ENCODE data around the gene ATP6V1A.

Gene ATP6V1A

GRCh38 chr3:113805249-113805648 lies 58.4 kb downstream of the ATP6V1A start:
- H3K4me3 ChIP-seq (ENCODE audit: low read depth, low read length) = no peak overlapping the region
- TF ChIP-seq CTCF (IDR thresholded peaks at IDR 0.05; ENCODE audit: control insufficient read depth, extremely low read depth, insufficient read depth) = no peak
- DNase-seq (ENCODE audit: low read depth) = no peak

DNA sequence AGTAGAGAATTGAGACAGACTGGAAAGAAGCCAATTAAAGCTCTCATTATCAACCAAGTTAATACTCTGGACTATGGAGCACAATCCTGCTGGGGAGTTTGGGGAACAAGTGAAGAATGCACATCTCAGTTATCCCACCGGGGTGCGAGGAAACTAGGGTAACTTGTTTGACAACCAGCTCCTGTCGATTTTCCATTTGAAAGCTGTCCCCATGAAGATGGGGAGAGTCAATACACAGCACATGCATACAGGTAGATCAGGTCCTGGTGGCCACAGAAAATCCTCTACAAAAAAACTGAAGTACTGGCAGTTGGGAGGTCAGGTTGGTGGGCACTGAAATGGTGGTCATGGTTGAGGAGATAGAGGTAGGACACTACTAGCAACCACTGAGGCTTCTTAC lies 66.0 kb downstream of the ATP6V1A start:
- no peak for TF ChIP-seq CTCF (IDR thresholded peaks at IDR 0.05; ENCODE audit: control insufficient read depth, extremely low read depth, insufficient read depth)
- DNase-seq (ENCODE audit: low read depth) = no peak
- no peak overlapping the region for H3K4me3 ChIP-seq (ENCODE audit: low read depth, low read length)

- no peak for TF ChIP-seq CTCF (IDR thresholded peaks at IDR 0.05; ENCODE audit: control insufficient read depth, extremely low read depth, insufficient read depth)
- no peak overlapping the region for H3K4me3 ChIP-seq (ENCODE audit: low read depth, low read length)
- no peak for DNase-seq (ENCODE audit: low read depth)
Observed at GRCh38 chr3:113819866-113820265, 73.0 kb downstream of the ATP6V1A start.

DNA sequence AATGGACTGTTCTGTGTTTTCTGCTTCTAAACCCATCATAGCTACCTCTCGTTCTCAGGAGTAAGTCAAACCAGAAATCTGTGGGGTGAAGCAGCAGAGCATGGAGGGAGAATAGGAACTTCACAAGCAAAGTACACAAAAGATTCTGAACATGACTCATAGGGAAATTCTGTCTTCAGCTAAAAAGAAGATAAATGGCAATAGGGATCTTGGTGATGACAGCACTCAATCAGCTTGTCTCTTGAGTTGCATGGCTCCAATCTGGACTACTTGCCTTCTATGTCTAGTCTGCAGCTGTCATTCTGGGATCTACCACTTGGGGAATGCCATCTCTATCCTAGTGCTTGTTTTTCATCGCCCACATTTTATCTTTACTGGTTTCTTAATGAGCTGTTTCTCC lies 78.3 kb downstream of the ATP6V1A start:
- TF ChIP-seq CTCF (IDR thresholded peaks at IDR 0.05; ENCODE audit: control insufficient read depth, extremely low read depth, insufficient read depth) = no peak
- H3K4me3 ChIP-seq (ENCODE audit: low read depth, low read length) = no peak overlapping the region
- DNase-seq (ENCODE audit: low read depth) = no peak

- TF ChIP-seq CTCF (IDR thresholded peaks at IDR 0.05; ENCODE audit: control insufficient read depth, extremely low read depth, insufficient read depth) = no peak
- DNase-seq (ENCODE audit: low read depth) = no peak
- no peak overlapping the region for H3K4me3 ChIP-seq (ENCODE audit: low read depth, low read length)
Observed at GRCh38 chr3:113828600-113828999, 81.8 kb downstream of the ATP6V1A start.

- no peak overlapping the region for H3K4me3 ChIP-seq (ENCODE audit: low read depth, low read length)
- no peak for DNase-seq (ENCODE audit: low read depth)
- TF ChIP-seq CTCF (IDR thresholded peaks at IDR 0.05; ENCODE audit: control insufficient read depth, extremely low read depth, insufficient read depth) = no peak
Observed at GRCh38 chr3:113829576-113830354, 82.9 kb downstream of the ATP6V1A start.

DNA sequence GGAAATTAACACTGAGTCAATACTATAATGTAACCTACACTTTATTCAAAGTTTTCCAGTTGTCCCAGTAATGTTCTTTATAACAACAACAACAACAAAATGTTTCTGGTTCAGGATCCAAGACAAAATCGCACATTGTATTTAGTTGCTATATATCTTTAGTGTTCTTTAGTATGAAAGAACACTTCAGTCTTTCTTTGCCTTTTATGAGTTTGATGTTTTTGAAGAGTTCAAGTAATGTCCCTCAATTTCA lies 84.2 kb downstream of the ATP6V1A start:
- no peak for DNase-seq (ENCODE audit: low read depth)
- no peak overlapping the region for H3K4me3 ChIP-seq (ENCODE audit: low read depth, low read length)

More for the DNA sequence above, 84.2 kb downstream of the ATP6V1A start:
- no peak for TF ChIP-seq CTCF (IDR thresholded peaks at IDR 0.05; ENCODE audit: control insufficient read depth, extremely low read depth, insufficient read depth)
